GM10847 (cell line): ENCODE measurements around the gene BRMS1L.

Source experiments
- POLR2A ChIP-seq: IDR thresholded peaks from 2 replicates; pipeline ENCODE4 v1.6.1; 2011; ENCODE audit not compliant: insufficient read length; ENCODE audit errors: extremely low read depth

The BRMS1L gene

GRCh38 chr14:35818346-35819115 is 7.6 kb upstream of the BRMS1L start:
- no peak for TF ChIP-seq POLR2A

- TF ChIP-seq POLR2A = no peak
These were observed 6.3 kb upstream of the BRMS1L start for GRCh38 chr14:35819591-35820540.

GRCh38 chr14:35821564-35822411 is 4.3 kb upstream of the BRMS1L start:
- TF ChIP-seq POLR2A = no peak

- TF ChIP-seq POLR2A = no peak
These were observed 3.6 kb upstream of the BRMS1L start for GRCh38 chr14:35822501-35822900.

- no peak for TF ChIP-seq POLR2A
These were observed 245 bp upstream of the BRMS1L start for GRCh38 chr14:35825968-35826217.

GRCh38 chr14:35826952-35827416 is 846 bp downstream of the BRMS1L start:
- TF ChIP-seq POLR2A = no peak

- TF ChIP-seq POLR2A = no peak
These were observed 1.7 kb downstream of the BRMS1L start for GRCh38 chr14:35827678-35828472.

GRCh38 chr14:35829449-35829848 is 3.3 kb downstream of the BRMS1L start:
- TF ChIP-seq POLR2A = no peak

GRCh38 chr14:35835208-35835982 is 9.3 kb downstream of the BRMS1L start:
- no peak for TF ChIP-seq POLR2A

GRCh38 chr14:35844494-35844893 is 18.4 kb downstream of the BRMS1L start:
- TF ChIP-seq POLR2A = no peak

GRCh38 chr14:35847636-35848035 is 21.5 kb downstream of the BRMS1L start:
- TF ChIP-seq POLR2A = no peak

GRCh38 chr14:35849122-35849521 is 23.0 kb downstream of the BRMS1L start:
- no peak for TF ChIP-seq POLR2A

- no peak for TF ChIP-seq POLR2A
These were observed 25.7 kb downstream of the BRMS1L start for GRCh38 chr14:35851823-35852222.

- no peak for TF ChIP-seq POLR2A
These were observed 27.1 kb downstream of the BRMS1L start for GRCh38 chr14:35853225-35853624.
